SJCRH30 (cell line): Measurements from ENCODE around the gene ZBTB49. TPM values are rescaled to one million over a fixed set of nuclear protein-coding genes. Genes with fewer than 3 reads are reported as not detected.

Source experiments
- DNase-seq, 2 experiments: peaks; one replicate each; pipeline ENCODE4 v3.0.0-alpha.2; 2015 to 2020
- H3K27ac ChIP-seq: fragments of 250-450 bp; sonication (Bioruptor Pico); 2 replicates; pipeline ENCODE4 v1.5.1; 2020; ENCODE audit warnings: mild to moderate bottlenecking, moderate library complexity
- H3K27me3 ChIP-seq: fragments of 250-450 bp; sonication (Bioruptor Pico); 2 replicates; pipeline ENCODE4 v1.5.1; 2020; ENCODE audit warnings: mild to moderate bottlenecking, moderate library complexity
- H3K36me3 ChIP-seq: fragments of 250-450 bp; sonication (Bioruptor Pico); 2 replicates; pipeline ENCODE4 v1.5.1; 2020; ENCODE audit warnings: mild to moderate bottlenecking, moderate library complexity
- H3K4me1 ChIP-seq: fragments of 250-450 bp; sonication (Bioruptor Pico); 2 replicates; pipeline ENCODE4 v1.5.1; 2020; ENCODE audit warnings: mild to moderate bottlenecking, moderate library complexity
- H3K4me3 ChIP-seq: fragments of 250-450 bp; sonication (Bioruptor Pico); 2 replicates; pipeline ENCODE4 v1.5.1; 2020; ENCODE audit warnings: mild to moderate bottlenecking, moderate library complexity
- H3K9me3 ChIP-seq: fragments of 250-450 bp; sonication (Bioruptor Pico); replicated peaks from 2 replicates; pipeline ENCODE4 v1.5.1; 2020; ENCODE audit warnings: mild to moderate bottlenecking, moderate library complexity
- total RNA-seq: library from RNA; depleted of rRNA; stranded (reverse); fragments of >200 nt; shearing (Covaris generic); gene quantifications from 2 replicates; pipeline ENCODE4 v1.2.3, GENCODE V29; 2014

ZBTB49 gene
- total RNA-seq, 1 experiment from 2014 or later = 5.9 TPM

- H3K27me3 ChIP-seq = no peaks in the 10 kb centered on the region
- DNase-seq = no peak
- H3K4me3 ChIP-seq = no peak overlapping the region
- no peaks in the 10 kb centered on the region for H3K9me3 ChIP-seq
- no peak overlapping the region for H3K27ac ChIP-seq
- peaks cover 19% of the 10 kb centered on the region for H3K36me3 ChIP-seq
- H3K4me1 ChIP-seq = no peaks in the 10 kb centered on the region
Observed at GRCh38 chr4:4299006-4299405, 9.0 kb downstream of the ZBTB49 start.

- no peak overlapping the region for H3K4me3 ChIP-seq
- H3K4me1 ChIP-seq = no peaks in the 10 kb centered on the region
- peaks cover 19% of the 10 kb centered on the region for H3K36me3 ChIP-seq
- no peaks in the 10 kb centered on the region for H3K9me3 ChIP-seq
- no peak overlapping the region for H3K27ac ChIP-seq
- no peak for DNase-seq
- no peaks in the 10 kb centered on the region for H3K27me3 ChIP-seq
Observed at GRCh38 chr4:4302001-4302400, 11.9 kb downstream of the ZBTB49 start.

GRCh38 chr4:4302416-4302815 is 12.4 kb downstream of the ZBTB49 start:
- H3K4me1 ChIP-seq = no peaks in the 10 kb centered on the region
- H3K27ac ChIP-seq = no peak overlapping the region
- H3K36me3 ChIP-seq = peaks cover 19% of the 10 kb centered on the region
- H3K9me3 ChIP-seq = no peaks in the 10 kb centered on the region
- no peak for DNase-seq
- no peak overlapping the region for H3K4me3 ChIP-seq
- H3K27me3 ChIP-seq = no peaks in the 10 kb centered on the region

DNA sequence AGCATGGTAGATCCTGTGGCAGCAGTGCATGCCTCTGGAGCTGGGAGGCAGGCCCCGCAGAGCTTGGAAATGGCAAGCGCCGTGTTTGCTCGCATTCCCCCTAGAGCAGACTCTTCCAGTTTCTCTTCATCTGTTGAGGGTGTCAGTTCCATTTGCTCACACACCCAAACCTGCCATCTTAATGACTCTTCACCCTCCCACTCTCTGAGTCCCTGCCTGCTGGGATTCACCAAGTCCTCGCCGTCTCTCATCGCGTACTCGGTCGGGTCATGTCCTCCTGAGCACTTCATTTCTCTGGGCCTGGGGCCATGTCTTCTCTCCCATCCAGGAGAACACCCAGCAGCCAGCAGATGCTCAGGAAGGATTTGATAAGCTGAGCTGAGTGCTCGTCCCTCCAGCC is 16.9 kb downstream of the ZBTB49 start:
- H3K4me3 ChIP-seq = no peak overlapping the region
- H3K27ac ChIP-seq = no peak overlapping the region
- DNase-seq = no peak
- peaks cover 12% of the 10 kb centered on the region for H3K36me3 ChIP-seq
- H3K9me3 ChIP-seq = no peaks in the 10 kb centered on the region
- no peaks in the 10 kb centered on the region for H3K27me3 ChIP-seq
- H3K4me1 ChIP-seq = no peaks in the 10 kb centered on the region

DNA sequence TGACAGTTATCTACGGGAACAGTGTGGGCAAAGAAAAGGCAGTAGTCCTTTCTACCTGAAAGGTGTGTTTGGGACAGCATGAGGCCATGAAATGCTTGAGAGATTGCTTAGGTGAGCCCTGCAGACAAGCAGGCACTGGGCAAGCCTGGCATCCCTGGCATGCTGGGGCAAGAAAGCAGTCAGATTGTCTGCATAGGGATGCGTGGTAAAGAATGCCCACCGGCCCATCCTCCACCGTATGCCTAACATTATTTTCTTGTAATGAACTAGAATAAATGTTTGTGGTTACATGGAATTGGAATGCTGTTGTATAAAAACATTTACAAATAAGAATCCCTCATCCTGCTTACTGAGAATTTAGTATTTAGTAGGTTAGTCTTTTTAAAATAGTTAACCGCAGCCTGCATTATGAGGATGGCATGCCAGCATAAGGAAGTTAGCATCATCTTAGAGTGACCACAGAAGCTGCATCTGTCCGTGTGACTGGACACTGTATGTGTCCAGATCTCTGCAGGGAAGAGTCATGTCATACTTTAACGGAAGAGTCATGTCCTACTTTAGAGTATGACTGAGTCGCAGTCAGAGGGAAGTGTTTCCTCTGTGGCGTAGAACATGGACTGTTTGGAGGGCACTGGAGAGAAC is 18.9 kb downstream of the ZBTB49 start:
- H3K9me3 ChIP-seq = no peaks in the 10 kb centered on the region
- no peak overlapping the region for H3K4me3 ChIP-seq
- no peak overlapping the region for H3K27ac ChIP-seq
- H3K36me3 ChIP-seq = peaks cover 5% of the 10 kb centered on the region
- no peak for DNase-seq
- H3K4me1 ChIP-seq = no peaks in the 10 kb centered on the region
- H3K27me3 ChIP-seq = no peaks in the 10 kb centered on the region

DNA sequence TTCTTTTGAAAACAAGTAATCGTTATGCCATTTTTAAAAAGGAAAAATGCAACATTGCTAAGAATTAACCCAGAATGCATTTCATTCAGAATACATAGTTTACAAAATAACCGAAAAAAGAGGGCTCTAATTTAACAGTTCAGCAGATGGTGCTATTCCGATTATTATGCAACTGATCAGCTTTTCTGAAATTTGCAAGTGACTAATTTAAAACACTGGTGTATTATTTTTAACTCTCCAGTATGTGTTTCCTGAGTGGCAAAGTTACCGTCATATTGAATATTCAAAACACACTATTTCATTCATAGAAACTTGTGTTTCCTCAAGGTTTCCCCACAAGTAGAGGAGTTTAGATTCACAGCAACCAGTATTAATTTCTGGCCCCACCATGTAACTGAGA is 21.1 kb downstream of the ZBTB49 start:
- Histone ChIP-seq H3K4me1 (no peaks in the 10 kb centered on the region), H3K4me3 (no peak overlapping the region), H3K27ac (no peak overlapping the region), H3K9me3 (no peaks in the 10 kb centered on the region), H3K27me3 (no peaks in the 10 kb centered on the region), H3K36me3 (peaks cover 5% of the 10 kb centered on the region)
- no peak for DNase-seq

DNA sequence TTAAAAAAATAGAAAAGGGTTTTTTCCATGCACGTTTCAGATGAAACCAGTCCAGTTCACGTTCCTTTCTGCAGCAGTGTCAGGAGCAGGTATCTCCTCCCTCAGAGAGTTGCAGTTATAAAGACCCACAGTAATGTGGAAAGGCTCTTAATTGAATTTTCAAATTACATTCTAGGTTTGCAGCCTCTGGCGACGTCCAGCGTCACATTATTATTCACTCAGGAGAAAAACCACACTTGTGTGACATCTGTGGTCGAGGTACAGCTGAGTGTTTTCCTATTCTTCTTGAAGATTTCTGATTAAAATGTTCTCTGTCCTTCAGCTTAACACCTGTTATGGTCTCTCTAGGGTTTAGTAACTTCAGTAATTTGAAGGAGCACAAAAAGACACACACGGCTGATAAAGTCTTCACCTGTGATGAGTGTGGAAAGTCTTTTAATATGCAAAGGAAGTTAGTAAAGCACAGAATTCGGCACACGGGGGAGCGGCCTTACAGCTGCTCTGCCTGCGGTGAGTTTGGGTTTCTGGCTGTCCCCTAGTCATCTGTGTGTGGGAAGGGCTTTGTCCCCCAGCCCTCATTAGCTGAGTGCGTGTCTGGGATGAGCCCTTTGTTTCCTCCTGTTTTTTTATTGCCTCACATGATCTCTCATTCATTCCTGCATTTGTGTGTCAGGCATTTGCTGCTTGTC is 25.6 kb downstream of the ZBTB49 start:
- no peaks in the 10 kb centered on the region for H3K4me1 ChIP-seq
- no peaks in the 10 kb centered on the region for H3K9me3 ChIP-seq
- H3K36me3 ChIP-seq = peaks cover 2% of the 10 kb centered on the region; the same call in 1 of the 2 replicates
- no peaks in the 10 kb centered on the region for H3K27me3 ChIP-seq
- DNase-seq = no peak
- no peak overlapping the region for H3K27ac ChIP-seq
- H3K4me3 ChIP-seq = no peak overlapping the region

DNA sequence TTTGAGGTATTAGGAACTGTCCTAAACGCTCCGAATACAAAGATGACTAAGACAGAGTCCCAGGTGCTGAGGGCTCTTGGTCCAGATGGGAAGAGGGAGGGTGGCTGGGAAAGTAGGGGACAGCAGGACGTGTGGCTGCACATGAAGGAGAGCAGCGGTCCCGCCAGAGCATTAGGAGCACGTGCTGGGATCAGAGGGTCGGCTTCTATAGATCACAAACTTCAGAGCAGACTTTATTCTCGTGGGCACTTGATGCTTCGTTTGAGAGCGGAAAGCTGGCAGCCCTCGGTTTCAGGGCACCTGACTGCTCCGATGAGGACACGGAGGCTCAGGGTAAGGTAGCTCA is 26.1 kb downstream of the ZBTB49 start:
- no peak for DNase-seq
- Histone ChIP-seq H3K4me1 (no peaks in the 10 kb centered on the region), H3K9me3 (no peaks in the 10 kb centered on the region), H3K27me3 (no peaks in the 10 kb centered on the region), H3K36me3 (peaks cover 2% of the 10 kb centered on the region; the same call in 1 of the 2 replicates), H3K27ac (no peak overlapping the region), H3K4me3 (no peak overlapping the region)

DNA sequence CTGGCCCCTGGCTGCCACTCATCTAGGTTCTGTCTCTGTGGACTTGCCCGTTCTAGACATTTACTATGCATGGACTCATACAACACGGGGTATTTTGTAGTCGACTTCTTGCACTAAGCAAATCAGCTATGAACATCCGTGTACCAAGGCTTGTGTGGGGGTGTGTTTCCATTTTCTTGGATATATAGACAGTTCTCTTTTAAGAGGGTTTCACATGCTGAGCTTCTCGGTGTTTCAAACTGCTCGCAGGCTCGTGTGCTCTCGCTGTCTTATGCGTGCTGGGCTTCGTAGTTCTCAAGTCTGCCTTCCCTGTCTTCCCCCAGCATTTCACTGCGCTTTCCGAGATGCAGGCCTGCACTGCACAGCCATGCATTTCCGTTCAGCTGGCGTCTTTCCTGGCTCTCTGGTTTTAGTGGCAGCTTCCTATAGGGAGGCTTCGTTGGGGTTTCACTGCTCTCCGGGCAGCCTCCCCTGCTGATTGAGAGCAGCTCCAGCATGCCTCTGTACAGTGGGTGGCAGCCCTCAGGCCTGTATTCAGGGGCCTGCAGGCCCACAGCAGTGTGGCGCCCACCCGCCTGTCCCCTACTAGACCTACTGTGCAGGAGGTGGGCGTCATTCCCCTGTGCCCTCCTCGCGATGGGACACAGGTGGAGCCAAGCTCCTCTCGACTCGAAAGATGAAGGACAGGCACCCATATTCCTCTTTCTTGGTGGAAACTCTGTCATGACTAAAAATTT is 27.6 kb downstream of the ZBTB49 start:
- H3K27ac ChIP-seq = no peak overlapping the region
- no peaks in the 10 kb centered on the region for H3K27me3 ChIP-seq
- no peaks in the 10 kb centered on the region for H3K9me3 ChIP-seq
- no peak for DNase-seq
- no peaks in the 10 kb centered on the region for H3K4me1 ChIP-seq
- peaks cover 2% of the 10 kb centered on the region; the same call in 1 of the 2 replicates for H3K36me3 ChIP-seq
- no peak overlapping the region for H3K4me3 ChIP-seq

- DNase-seq = no peak
- H3K4me3 ChIP-seq = no peak overlapping the region
- no peaks in the 10 kb centered on the region for H3K36me3 ChIP-seq
- H3K27ac ChIP-seq = no peak overlapping the region
- no peaks in the 10 kb centered on the region for H3K9me3 ChIP-seq
- H3K27me3 ChIP-seq = no peaks in the 10 kb centered on the region
- no peaks in the 10 kb centered on the region; the same call in 1 of the 2 replicates for H3K4me1 ChIP-seq
Observed at GRCh38 chr4:4320528-4320927, 30.5 kb downstream of the ZBTB49 start.

DNA sequence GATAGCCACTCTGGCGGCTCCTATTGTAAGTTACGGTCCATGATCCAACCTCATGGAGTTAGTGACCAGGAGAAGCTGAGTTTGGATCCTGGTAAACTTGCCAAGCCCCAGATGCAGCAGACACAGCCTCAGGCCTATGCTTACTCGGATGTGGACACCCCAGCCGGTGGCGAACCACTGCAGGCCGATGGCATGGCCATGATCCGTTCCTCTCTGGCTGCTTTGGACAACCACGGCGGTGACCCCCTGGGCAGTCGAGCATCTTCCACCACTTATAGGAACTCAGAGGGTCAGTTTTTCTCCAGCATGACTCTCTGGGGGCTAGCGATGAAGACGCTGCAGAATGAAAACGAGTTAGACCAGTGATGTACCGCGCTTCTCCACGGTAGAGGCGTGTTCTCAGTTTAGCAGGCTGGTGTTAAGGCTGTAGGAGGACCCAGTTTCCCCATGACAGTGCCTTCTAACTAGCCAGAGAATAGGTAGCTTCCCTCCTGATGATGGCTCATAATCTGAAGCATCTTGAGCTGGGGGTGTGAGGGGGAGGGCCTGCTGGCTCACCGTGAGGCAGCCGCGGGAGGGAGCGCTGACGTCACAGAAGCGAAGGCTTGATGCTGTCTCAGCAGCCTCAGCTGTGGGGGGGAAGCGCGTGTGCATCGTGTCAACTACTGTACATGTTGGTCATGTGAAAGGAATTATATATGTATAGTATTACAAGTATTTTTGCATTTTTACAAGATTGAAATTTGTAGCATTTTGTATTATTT is 31.1 kb downstream of the ZBTB49 start:
- no peaks in the 10 kb centered on the region for H3K27me3 ChIP-seq
- no peak overlapping the region for H3K27ac ChIP-seq
- no peak overlapping the region for H3K4me3 ChIP-seq
- no peak for DNase-seq
- no peaks in the 10 kb centered on the region for H3K9me3 ChIP-seq
- no peaks in the 10 kb centered on the region; the same call in 1 of the 2 replicates for H3K4me1 ChIP-seq
- no peaks in the 10 kb centered on the region for H3K36me3 ChIP-seq

- H3K27me3 ChIP-seq = no peaks in the 10 kb centered on the region
- H3K36me3 ChIP-seq = no peaks in the 10 kb centered on the region
- no peaks in the 10 kb centered on the region; the same call in 1 of the 2 replicates for H3K4me1 ChIP-seq
- H3K27ac ChIP-seq = no peak overlapping the region
- H3K4me3 ChIP-seq = no peak overlapping the region
- no peaks in the 10 kb centered on the region for H3K9me3 ChIP-seq
- DNase-seq = no peak
Observed at GRCh38 chr4:4321951-4322688, 32.1 kb downstream of the ZBTB49 start.

DNA sequence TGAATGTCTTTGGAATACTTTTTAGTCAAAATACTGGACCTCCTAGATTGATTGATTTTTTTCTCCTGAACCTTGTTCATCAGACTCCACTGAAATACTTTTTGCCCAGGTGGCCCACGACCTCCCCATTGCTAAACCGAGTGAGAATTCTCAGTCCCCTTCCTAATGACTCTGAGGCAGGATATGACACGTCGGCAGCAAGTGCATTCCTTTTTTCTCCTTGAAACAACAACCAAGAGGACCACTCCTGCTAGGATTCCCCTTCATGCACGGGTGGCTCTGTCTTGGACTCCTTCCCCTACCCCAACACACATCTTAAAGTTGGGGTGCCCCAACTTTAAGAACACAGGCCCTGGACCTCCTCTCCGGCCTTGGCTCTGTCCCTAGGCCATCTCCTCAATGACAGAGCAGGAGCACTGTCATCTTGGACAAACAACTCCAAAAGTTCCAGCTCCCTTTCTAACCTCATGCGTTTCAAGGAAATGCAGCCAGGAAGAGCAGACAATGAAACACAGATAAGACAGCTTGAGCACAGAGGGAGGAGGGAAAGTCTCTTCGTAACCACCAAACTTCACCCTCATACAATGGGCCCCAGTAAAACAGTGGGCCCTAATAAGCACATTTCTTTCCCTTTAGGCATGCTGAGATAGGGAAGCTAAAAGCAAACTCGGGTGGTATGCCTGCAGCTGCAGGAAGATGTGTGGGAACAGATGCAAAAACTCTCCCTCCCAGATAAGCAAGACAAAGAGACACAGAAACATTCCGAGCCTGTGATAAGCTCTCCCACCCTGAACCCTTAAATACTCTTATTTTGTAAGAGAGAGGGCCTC is 33.9 kb downstream of the ZBTB49 start:
- DNase-seq = peak in 1 of 2 experiments; percentile 36
- no peaks in the 10 kb centered on the region for H3K36me3 ChIP-seq
- H3K27me3 ChIP-seq = no peaks in the 10 kb centered on the region
- H3K9me3 ChIP-seq = no peaks in the 10 kb centered on the region
- H3K4me3 ChIP-seq = no peak overlapping the region
- H3K4me1 ChIP-seq = no peaks in the 10 kb centered on the region; the same call in 1 of the 2 replicates
- H3K27ac ChIP-seq = no peak overlapping the region
